ENCODE measurements around the gene ZNF177.
"Not testable (repeated sequence)": the region's sequence is repeated elsewhere in the genome, so short reads cannot be mapped to it uniquely, and the experiment has no call there.

ZNF177 gene

DNA sequence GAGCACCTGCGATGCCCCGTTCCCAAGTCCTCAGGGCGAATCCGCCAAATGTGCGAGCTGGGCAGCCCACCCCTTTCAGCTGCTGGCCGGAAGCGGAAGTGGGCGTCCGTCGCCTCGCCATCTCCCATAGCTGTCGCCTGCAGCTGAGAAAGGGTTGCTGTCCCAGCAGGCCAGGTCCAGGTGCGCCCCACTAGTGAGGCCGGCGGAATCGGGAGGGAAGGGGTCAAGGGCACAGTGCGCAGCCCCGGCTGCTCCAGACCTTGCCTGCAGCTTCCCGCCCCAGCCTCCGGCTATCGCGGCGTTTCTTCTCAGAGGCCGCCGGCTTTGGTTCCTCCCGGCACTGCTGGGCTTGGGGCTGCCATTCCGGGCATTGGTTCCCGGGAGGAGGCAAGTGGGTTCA, at the start of gene ZNF177:
Gene ZNF177 (plus strand): TSS at position 109 of the 400 bp plus-strand sequence. CDS start 15,299 bp downstream, outside the sequence.
- DNase-seq = no peak

DNA sequence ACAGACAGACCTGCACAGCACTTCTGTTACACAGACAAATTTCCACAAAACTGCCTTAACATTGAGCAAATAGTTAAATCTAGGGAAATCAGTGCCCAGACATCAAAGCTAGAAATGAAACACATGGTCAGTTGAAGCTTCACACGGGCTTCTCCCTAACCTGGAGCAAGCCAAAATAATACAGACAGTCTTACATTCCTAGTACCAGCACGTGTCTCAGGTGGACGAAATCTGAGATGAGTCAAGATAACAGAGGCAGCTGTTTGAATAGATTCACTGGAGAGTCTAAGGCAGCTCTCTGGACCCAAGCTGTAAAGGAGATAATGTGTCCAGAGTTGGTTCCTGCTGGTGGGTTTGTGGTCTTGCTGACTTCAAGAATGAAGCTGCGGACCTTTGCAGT, 49.1 kb upstream of the ZNF177 start:
- DNase-seq = no peak

DNA sequence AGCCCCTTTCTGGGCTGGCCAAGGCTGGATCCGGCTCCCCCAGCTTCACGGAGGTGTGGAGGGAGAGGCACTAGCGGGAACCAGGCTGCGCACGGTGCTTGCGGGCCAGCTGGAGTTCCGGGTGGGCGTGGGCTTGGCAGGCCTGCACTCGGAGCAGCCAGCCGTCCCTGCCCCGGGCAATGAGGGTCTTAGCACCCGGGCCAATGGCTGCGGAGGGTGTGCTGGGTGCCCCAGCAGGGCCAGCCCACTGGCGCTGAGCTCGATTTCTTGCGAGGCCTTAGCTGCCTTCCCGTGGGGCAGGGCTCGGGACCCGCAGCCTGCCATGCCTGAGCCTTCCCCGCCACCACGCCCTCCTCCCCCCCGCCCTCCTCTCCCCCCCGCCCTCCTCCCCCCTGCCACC, 41.5 kb upstream of the ZNF177 start:
- DNase-seq = no peak

DNA sequence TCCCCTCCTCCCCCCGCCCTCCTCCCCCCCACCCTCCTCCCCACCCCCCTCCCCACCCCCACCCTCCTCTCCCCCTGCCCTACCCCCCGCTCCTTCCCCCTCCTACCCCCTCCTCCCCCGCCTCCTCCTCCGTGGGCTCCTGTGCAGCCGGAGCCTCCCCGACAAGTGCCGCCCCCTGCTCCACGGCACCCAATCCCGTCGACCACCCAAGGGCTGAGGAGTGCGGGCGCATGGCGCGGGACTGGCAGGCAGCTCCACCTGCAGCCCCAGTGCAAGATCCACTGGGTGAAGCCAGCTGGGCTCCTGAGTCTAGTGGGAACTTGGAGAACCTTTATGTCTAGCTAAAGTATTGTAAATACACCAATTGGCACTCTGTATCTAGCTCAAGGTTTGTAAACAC, 41.1 kb upstream of the ZNF177 start:
- not testable (repeated sequence) for DNase-seq

DNA sequence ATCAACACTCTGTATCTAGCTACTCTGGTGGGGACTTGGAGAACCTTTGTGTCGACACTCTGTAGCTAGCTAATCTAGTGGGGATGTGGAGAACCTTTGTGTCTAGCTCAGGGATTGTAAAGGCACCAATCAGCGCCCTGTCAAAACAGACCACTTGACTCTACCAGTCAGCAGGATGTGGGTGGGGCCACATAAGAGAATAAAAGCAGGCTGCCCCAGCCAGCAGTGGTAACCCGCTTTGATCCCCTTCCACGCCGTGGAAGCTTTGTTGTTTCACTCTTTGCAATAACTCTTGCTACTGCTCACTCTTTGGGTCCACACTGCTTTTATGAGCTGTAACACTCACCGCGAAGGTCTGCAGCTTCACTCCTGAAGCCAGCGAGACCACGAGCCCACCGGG, 40.6 kb upstream of the ZNF177 start:
- DNase-seq = not testable (repeated sequence)

DNA sequence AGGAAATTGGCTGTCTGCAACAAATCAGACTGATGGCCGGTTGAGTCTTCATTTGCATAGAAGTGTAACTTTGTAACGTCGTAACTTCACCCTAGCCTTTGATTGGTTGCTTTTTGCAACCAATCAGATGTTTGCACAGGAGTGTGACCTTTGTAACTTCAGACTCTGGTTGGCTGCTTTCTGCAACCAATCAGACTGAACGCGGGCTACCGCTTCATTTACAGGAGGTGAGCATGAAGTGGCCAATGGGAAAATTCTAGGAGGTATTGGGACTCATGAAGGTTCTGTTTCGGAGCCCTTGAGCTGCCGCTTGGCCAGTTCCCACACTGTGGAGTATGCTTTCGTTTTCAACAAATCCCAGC, 39.3 kb upstream of the ZNF177 start:
- peak; percentile 54 for DNase-seq

DNA sequence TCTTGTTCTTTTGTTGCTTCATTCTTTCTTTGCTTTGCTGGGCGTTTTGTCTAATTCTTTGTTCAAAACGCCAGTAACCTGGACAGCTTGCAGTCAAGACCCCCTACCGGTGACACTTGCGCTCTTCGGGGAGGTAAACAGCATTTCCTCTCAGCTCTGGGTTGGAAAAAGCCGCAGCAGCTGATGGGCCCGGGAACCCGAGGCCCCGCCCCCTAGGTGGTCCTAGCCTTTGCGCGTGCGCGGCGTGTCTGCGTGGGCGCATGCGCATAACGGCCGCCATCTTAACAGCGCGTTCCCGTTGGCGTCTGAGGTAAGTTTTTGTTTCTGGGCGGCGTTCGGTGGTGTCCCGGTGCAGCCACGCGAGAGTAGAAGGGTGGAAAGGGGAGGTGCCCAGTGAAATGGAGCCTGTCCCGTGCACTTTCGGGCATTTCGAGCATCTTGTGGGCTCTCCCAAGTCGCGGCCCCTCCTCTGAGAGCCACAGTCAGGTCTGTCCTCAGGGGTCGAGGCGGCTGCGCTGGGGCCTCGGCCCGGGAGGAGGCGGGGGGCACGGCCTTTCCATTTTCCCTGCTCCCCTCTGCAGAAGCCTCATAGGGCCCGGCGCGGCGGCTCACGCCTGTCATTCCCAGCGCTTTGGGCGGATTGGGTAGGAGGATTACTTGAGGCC, 38.8 kb upstream of the ZNF177 start, which contains the start of gene ZNF559:
Gene ZNF559 (plus strand): TSS at position 261 of the 665 bp plus-strand sequence. CDS start 14,371 bp downstream, outside the sequence.
- DNase-seq = peak; percentile 96

DNA sequence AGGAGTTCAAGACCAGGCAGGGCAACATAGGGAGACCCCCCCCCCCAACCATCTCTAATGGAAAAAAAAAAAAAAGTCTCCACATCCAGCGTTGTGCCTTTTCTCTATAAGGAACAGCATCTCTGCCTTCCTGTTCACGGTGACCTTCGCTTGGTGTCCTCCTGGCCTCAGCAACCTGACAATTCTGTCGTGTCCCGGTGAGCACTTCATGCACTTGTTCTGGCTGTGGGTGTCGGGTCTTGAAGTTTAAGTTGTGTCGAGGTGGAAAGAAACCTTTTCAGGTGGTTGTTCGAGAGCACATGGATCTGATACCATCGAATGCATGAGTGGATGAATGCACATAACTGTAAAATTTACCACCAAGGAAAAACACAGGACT, 38.2 kb upstream of the ZNF177 start:
- no peak for DNase-seq

DNA sequence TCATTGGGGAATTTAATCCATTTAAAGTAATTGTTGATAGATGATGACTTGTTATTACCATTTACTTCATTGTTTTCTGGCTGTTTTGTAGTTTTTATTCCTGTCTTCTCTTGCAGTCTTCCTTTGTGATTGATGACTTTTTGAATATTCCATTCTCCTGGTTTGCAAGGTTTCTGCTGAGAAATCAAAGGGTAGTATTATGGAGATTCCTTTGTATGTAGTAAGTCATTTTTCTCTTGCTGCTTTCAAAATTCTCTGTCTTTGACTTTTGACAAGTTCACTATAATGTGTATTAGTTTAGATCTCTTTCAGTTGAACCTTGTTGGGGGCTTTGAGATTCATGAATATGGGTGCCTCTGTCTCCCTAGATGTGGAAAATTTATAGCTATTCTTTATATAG, 32.8 kb upstream of the ZNF177 start:
- no peak for DNase-seq

DNA sequence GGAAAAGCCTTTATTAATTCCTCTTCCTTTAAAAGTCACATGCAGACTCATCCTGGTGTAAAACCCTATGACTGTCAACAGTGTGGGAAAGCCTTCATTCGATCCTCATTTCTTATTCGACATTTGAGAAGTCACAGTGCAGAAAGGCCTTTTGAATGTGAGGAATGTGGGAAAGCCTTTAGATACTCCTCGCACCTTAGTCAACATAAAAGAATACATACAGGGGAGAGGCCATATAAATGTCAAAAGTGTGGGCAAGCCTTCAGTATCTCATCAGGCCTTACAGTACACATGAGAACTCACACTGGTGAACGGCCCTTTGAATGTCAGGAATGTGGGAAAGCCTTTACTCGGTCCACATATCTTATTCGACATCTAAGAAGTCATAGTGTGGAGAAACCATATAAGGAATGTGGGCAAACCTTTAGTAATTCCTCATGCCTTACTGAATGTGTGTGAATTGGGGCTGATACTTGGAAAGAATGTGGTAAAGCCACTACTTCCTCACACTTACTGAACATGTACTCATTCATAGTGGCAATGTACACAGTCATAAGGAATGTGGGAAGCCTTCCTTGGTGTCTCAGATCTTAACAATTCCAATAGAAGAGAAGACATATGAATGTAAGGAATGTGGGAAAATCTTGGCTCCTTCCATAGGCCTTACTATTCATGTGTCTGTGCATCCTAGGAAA, 20.1 kb upstream of the ZNF177 start:
- DNase-seq = no peak

DNA sequence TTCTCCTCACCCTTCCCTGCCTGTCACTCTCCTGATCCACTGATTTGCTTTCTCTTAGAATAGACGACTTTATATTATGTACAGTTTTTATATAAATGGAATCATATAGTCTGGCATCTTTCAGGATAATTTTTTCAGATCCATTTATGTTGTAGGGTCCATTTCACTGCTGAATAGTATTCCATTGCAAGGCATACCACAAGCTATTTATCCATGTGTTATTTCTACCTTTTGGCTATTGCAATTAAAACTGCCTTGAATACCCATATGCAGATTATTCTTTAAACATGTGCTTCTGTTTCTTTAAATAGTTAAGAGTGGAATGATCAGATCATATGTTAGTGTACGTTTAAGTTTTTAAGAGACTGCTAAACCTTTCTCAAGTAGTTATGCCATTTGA, 17.8 kb upstream of the ZNF177 start:
- no peak for DNase-seq

DNA sequence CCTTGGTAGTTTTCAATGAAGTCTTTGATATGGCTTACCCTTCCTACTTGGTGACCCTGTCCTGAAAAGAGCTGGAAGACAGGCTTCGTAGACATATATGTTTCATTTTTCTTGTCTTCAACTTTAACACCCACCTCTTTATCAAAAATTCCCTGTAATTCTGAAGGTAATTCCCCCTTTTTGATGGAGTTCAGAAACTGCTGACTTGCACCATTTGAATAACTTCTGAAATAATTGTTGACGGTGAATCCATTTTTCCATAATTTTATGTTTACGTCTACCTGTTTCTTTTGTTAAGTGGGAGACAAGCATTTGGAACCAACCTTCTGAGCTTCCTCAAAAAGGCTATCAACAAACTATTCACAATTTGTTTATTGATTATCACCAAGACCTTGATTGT, 14.6 kb upstream of the ZNF177 start:
- no peak for DNase-seq

DNA sequence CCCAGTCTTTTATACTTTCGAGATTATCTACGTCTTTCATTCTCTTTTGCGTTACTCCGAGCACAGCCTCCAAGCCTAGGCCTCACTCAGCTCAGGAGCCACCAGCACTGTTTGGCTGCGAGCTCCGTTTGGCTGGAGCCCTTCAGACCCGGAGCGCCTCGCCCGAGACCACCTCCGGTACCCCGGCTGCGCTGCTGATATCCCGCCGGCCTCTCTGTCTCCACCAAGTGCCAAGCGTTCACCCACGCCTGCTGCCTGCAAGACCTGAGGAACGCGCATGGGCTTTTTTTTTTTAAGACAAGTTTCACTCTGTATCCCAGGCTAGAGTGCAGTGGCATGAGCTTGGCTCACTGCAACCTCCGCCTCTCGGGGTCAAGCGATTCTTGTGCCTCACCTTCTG, 14.1 kb upstream of the ZNF177 start:
- DNase-seq = no peak

DNA sequence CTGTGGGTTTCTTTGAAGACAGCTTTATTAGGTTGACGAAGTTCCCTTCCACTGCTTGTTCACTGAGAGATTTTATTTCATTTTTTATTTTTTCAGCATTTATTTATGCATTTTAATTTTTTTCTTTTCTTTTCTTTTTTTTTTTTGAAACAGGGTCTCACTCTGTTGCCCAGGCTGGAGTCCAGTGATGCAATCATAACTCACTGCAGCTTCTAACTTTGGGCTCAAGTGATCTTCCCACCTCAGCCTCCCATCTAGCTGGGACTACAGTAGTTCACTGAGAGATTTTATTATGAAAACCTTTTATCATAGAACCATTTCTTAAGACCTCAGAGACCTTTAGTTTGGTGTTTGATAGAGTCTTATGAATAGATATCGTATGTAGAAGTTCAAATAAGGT, 10.3 kb upstream of the ZNF177 start:
- no peak for DNase-seq

DNA sequence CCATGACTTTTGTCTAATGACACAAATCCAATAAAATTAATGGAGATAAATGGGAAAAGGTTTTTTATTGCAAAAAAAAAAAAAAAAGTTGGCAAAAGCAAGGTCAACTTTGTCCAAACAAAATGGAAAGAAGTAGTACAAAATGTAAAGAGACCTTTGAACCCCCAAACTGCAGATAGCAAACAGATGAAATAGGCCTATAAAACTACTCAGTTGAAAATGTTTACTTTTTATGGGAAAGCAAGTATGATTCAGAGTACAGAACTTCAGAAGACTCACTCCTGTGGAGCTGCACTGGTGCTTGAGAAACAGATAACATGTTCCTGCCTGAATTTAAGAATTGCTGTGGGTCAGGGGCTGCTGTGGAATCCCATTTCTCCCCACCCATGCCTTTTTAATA, 9.8 kb upstream of the ZNF177 start:
- DNase-seq = no peak

DNA sequence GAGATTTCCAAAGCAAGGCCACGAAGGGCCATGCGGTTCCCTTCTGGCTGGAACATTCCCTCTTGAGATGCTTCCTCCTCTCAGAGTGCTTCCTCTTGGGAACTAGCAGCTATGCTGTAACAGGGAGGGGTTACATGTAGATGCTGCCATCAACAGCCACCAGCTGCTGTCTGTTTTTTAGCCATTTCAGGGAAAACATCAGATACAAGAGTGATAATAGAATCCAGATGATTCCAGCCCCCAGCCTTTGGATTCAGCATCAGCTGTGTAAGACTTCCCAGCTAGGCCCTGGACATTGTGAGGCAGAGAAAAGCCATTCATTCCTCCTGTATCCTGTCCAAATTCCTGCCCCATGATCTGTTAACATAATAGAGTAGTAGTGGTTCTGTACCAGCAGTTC, 8.2 kb upstream of the ZNF177 start:
- DNase-seq = no peak

DNA sequence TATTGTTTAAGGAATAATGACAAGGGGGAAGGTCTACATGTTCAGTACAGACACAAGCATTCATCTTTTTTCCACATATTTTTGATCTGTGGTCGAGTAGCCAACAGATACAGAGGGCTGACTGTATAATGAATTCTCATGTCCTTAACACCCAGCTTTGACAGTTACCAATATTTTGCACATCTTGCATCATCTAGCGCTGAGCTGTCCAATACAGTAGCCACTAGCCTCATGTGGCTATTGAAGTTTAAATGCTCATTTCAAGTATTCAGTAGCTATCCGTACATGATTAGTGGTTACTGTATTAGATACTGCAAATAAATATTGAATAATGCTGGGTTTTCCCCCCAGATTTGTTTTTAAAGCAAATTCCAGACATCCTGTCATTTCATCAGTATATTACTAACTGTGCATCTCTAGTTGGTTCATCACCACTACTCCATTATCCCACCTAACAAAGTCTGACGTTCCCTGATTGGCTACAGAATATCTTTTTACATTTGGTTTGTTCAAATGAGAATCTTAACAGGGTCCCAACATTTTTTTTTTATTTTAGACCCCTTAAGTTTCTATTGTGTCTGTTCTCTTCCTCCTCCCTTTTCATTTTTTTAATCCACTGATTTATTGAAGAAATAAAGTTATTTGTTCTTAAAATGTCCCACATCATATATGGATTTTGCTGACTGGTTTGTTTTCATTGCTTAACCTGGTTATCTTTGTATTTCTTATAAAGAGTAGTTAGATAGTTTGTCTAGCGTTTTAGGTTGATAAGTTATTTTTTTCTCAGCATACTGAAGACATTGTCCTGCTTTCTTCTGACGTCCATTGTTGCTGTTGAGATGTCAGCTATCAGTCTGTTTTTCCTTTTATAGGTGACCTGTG, 8.2 kb downstream of the ZNF177 start:
- no peak for DNase-seq

DNA sequence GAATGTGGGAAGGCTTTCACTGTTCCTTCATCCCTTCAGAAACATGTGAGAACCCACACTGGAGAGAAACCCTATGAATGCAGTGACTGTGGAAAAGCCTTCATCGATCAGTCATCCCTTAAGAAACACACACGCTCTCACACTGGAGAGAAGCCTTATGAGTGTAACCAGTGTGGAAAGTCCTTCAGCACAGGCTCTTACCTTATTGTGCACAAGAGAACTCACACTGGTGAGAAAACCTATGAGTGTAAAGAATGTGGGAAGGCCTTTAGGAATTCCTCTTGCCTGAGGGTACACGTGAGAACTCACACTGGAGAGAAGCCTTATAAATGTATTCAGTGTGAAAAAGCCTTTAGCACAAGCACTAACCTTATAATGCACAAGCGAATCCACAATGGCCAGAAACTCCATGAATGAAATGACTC, 18.6 kb downstream of the ZNF177 start:
- no peak for DNase-seq

DNA sequence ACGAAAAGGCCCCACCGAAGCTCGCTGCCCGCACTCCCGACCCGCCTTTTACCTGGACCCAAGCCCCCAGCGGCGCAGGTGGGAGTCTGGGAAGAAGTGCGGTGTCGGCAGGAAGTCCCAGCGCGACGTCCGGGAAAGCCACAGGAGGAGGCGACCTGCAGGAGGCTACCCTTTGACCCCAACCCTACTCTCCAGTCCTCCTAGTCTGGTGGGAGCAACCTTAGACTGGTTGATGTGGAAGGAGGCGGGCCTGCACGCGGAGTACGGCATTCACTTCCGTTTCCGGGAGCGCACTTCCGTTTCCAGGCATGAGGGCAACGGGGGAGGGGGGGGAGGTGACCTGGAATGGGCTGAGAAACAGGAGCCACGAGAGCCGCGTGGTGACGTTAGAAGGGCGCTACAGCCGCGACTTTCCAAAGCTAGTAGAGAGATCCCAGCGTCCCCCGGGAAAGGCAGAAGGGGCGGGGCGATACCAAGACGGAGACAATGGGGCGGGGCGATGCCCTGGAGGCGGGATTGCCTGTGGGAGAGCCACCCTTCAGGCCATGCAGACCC, 44.1 kb downstream of the ZNF177 start:
- peak; percentile 64 for DNase-seq

DNA sequence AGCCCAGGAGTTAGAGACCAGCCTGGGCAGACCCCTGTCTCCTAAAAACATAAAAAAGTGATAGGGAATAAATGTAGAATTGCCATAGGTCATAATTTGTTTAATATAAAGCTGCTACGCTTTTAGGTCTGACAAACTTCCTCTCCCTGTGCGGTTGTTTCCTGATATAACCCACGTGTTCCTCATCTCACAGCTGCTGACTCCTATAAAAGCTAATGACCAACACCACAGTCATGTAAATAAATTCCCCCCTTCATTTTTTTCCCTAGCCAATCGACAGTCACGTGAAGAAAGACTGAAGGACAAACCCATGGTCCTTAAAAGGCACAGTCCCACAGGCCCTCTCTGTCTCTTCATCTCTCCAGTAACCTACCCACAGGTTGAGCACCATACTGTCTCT, 45.0 kb downstream of the ZNF177 start:
- no peak for DNase-seq

DNA sequence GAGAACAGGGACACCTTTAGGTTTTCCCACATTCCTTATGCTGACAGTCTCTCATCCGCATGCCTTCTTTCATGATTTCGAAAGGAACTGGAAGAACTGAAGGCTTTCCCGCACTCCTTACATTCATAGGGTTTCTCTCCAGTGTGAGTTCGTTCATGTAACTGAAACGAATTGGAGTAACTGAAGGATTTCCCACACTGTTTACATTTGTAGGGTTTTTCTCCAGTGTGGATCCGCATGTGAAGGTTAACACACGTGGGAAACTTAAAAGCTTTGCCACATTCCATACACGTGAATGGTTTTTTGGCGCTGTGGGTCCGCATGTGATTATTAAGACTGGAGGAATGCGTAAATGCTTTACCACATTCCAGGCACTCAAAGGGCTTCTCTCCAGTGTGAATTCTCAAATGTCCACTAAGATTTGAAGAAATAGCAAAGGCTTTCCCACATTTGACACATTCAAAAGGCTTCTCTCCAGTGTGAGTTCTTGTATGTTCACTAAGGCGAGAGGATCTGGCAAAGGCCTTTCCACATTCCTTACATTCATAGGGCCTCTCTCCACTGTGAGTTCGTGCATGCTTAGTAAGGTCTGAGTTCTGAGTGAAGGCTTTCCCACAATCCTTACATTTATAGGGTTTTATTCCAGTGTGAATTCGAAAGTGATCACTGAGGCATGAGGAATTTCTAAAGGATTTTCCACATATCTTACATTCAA, 50.6 kb downstream of the ZNF177 start:
- DNase-seq = no peak

DNA sequence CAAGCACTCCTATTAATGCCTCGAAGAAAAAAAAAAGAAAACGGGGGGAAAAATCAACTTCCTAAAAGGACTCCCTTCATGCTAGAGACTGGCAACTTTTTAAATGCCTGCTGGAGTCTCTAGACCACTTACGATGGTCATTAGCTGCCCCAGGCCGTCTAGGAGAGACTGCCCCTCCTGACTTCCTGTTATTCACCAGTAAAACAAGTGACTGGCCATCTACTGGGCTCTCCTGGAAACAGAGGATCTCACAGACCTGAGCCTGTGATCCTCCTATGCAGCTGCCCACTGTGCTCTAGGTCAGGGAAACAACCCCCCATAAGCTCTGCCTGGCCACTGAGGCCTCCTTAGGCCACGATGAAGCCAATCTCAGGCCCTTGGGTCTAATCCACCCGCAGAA, 65.1 kb downstream of the ZNF177 start:
- DNase-seq = no peak

DNA sequence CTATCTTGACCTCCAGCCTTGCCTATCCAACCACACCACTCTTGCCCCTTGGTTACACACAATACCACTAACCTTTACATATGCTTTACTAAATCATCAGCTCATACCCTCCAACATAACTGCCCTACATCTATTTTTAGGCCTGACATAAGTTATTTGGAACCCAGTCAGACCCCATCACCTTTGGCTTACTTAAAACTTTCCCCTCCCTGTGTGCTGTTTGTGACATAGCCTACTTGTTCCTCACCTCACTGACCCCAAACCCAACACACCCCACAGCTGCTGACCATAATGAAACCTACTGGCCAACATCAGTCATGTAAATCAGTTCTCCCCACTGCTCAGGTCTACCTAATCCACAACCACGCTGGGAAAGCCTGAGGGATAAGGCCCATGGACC, 67.6 kb downstream of the ZNF177 start:
- no peak for DNase-seq
